Activated gamma-delta T cell treated with anti-CD3 and anti-CD28 coated beads, Interleukin-2, amount 50 U/mL, for 16 hours (primary cell): Measurements from ENCODE around the gene LPCAT3.
A peak's percentile ranks its signal among the peaks of the same experiment; 100 is the strongest.

ENCODE experiments used
- DNase-seq: peaks from one replicate; pipeline ENCODE4 v3.0.0-alpha.2; 2020; ENCODE audit warnings: low read depth

LPCAT3 gene

GRCh38 chr12:6963791-6964413 is 54.4 kb downstream of the LPCAT3 start:
- no peak for DNase-seq

GRCh38 chr12:6963016-6963731 is 55.1 kb downstream of the LPCAT3 start:
- DNase-seq, result no peak

- no peak for DNase-seq
Observed at GRCh38 chr12:6962285-6963015, 55.8 kb downstream of the LPCAT3 start.

- DNase-seq, result no peak
Observed at GRCh38 chr12:6961695-6962284, 56.5 kb downstream of the LPCAT3 start.

GRCh38 chr12:6961278-6961694 is 57.0 kb downstream of the LPCAT3 start:
- peak; percentile 90 for DNase-seq

- DNase-seq, result no peak
Observed at GRCh38 chr12:6960593-6961277, 57.5 kb downstream of the LPCAT3 start.

GRCh38 chr12:6959805-6960592 is 58.3 kb downstream of the LPCAT3 start:
- DNase-seq, result no peak

- DNase-seq, result peak; percentile 68
Observed at GRCh38 chr12:6959058-6959804, 59.0 kb downstream of the LPCAT3 start.

- DNase-seq, result no peak
Observed at GRCh38 chr12:6958609-6959057, 59.6 kb downstream of the LPCAT3 start.

GRCh38 chr12:6957741-6958608 is 60.3 kb downstream of the LPCAT3 start:
- no peak for DNase-seq

- DNase-seq, result no peak
Observed at GRCh38 chr12:6957151-6957701, 61.0 kb downstream of the LPCAT3 start.

- peak; percentile 48 for DNase-seq
Observed at GRCh38 chr12:6956021-6956727, 62.1 kb downstream of the LPCAT3 start.

GRCh38 chr12:6955108-6956020 is 62.9 kb downstream of the LPCAT3 start:
- no peak for DNase-seq

GRCh38 chr12:6954316-6955107 is 63.8 kb downstream of the LPCAT3 start:
- DNase-seq, result no peak

GRCh38 chr12:6953442-6954315 is 64.6 kb downstream of the LPCAT3 start:
- DNase-seq, result peak; percentile 79
